Trophoblast cell (in vitro differentiated cells and primary cell): ENCODE measurements around the gene KRT8.
"Not testable (repeated sequence)": the region's sequence is repeated elsewhere in the genome, so short reads cannot be mapped to it uniquely, and the experiment has no call there.

Source experiments
- DNase-seq, 2 donors: peaks; one replicate each; pipeline ENCODE4 v3.0.0-alpha.2; 2016
- H2AFZ ChIP-seq: 2 replicates; pipeline ENCODE4 v1.6.1; 2013; ENCODE audit warnings: low read length, moderate library complexity, mild to moderate bottlenecking; ENCODE audit not compliant: insufficient read depth, poor library complexity
- H2AK5ac ChIP-seq: 2 replicates; pipeline ENCODE4 v1.6.1; 2013; ENCODE audit warnings: mild to moderate bottlenecking, low read length
- H2BK120ac ChIP-seq: 2 replicates; pipeline ENCODE4 v1.6.1; 2013; ENCODE audit warnings: low read length, mild to moderate bottlenecking, moderate library complexity; ENCODE audit not compliant: insufficient read depth, poor library complexity
- H2BK12ac ChIP-seq: 2 replicates; pipeline ENCODE4 v1.6.1; 2013; ENCODE audit warnings: mild to moderate bottlenecking, low read length, moderate library complexity
- H2BK5ac ChIP-seq: 2 replicates; pipeline ENCODE4 v1.6.1; 2013; ENCODE audit warnings: low read length, low read depth, moderate library complexity, mild to moderate bottlenecking; ENCODE audit not compliant: poor library complexity
- H3K14ac ChIP-seq: 2 replicates; pipeline ENCODE4 v1.6.1; 2013; ENCODE audit warnings: mild to moderate bottlenecking, low read length
- H3K18ac ChIP-seq: 2 replicates; pipeline ENCODE4 v1.6.1; 2013; ENCODE audit warnings: mild to moderate bottlenecking, low read length
- H3K23ac ChIP-seq: 2 replicates; pipeline ENCODE4 v1.6.1; 2013; ENCODE audit warnings: low read length
- H3K27ac ChIP-seq: 2 replicates; pipeline ENCODE4 v1.5.1; 2013; ENCODE audit warnings: low read depth, mild to moderate bottlenecking, inconsistent platforms, low read length, moderate library complexity
- H3K27me3 ChIP-seq: 2 replicates; pipeline ENCODE4 v1.6.1; 2013; ENCODE audit warnings: inconsistent platforms, mild to moderate bottlenecking, low read length, moderate library complexity; ENCODE audit not compliant: insufficient read depth
- H3K36me3 ChIP-seq, 2 experiments: 1 replicate in 1 of 2; 2 replicates in 1 of 2; pipeline ENCODE4 v1.6.1; 2013; ENCODE audit warnings: low read length in 2 of 2, mild to moderate bottlenecking in 2 of 2, moderate library complexity in 1 of 2; ENCODE audit not compliant: insufficient read depth in 2 of 2, control insufficient read depth in 1 of 2
- H3K4ac ChIP-seq: 2 replicates; pipeline ENCODE4 v1.6.1; 2013; ENCODE audit warnings: low read depth, mild to moderate bottlenecking, low read length, moderate library complexity
- H3K4me1 ChIP-seq, 2 experiments: 1 replicate in 1 of 2; 2 replicates in 1 of 2; pipeline ENCODE4 v1.6.1; 2013; ENCODE audit warnings: low read length in 2 of 2, mild to moderate bottlenecking in 2 of 2, moderate library complexity in 1 of 2; ENCODE audit not compliant: insufficient read depth in 2 of 2, control insufficient read depth in 1 of 2
- H3K4me2 ChIP-seq: 2 replicates; pipeline ENCODE4 v1.6.1; 2013; ENCODE audit warnings: inconsistent platforms, mild to moderate bottlenecking, low read length, moderate library complexity
- H3K4me3 ChIP-seq: 2 replicates; pipeline ENCODE4 v1.5.1; 2013; ENCODE audit warnings: mild to moderate bottlenecking, low read depth, low read length, inconsistent platforms
- H3K79me1 ChIP-seq: one replicate; pipeline ENCODE4 v1.6.1; 2013; ENCODE audit warnings: low read length
- H3K79me2 ChIP-seq: 2 replicates; pipeline ENCODE4 v1.6.1; 2013; ENCODE audit warnings: low read length, mild to moderate bottlenecking; ENCODE audit not compliant: control insufficient read depth, insufficient read depth, poor library complexity
- H3K9ac ChIP-seq: 2 replicates; pipeline ENCODE4 v1.6.1; 2013; ENCODE audit warnings: mild to moderate bottlenecking, low read length
- H3K9me3 ChIP-seq: 2 replicates; pipeline ENCODE4 v1.6.1; 2013; ENCODE audit warnings: low read depth, mild to moderate bottlenecking, control low read depth, inconsistent platforms, low read length; ENCODE audit not compliant: insufficient read depth
- H4K12ac ChIP-seq: 2 replicates; pipeline ENCODE4 v1.6.1; 2013; ENCODE audit warnings: low read depth, mild to moderate bottlenecking, low read length, moderate library complexity
- H4K8ac ChIP-seq: 2 replicates; pipeline ENCODE4 v1.6.1; 2013; ENCODE audit warnings: low read depth, mild to moderate bottlenecking, low read length, moderate library complexity
- H4K91ac ChIP-seq: one replicate; pipeline ENCODE4 v1.6.1; 2013; ENCODE audit warnings: low read depth, mild to moderate bottlenecking, low read length, moderate library complexity
- WGBS: extraction: QIAGEN DNeasy Blood & Tissue Kit; methylation state at CpG from one replicate; pipeline ENCODE4 v1.1.7; 2013; ENCODE audit warnings: missing lambda C conversion rate; ENCODE audit not compliant: insufficient read length, insufficient coverage; ENCODE audit errors: extremely low coverage; 5-methylcytosine and 5-hydroxymethylcytosine counted together

KRT8 gene

GRCh38 chr12:52856077-52856476 lies 48.8 kb downstream of the KRT8 start:
- H3K9ac ChIP-seq, H3K4me2 ChIP-seq, H3K79me2 ChIP-seq, H3K27me3 ChIP-seq, H2BK5ac ChIP-seq, H3K4me3 ChIP-seq, H3K18ac ChIP-seq, H3K14ac ChIP-seq, H4K91ac ChIP-seq, H2BK12ac ChIP-seq, H3K9me3 ChIP-seq, H2AFZ ChIP-seq, H3K36me3 ChIP-seq, H4K12ac ChIP-seq, H3K27ac ChIP-seq, H2BK120ac ChIP-seq, H4K8ac ChIP-seq, H3K4me1 ChIP-seq, H3K79me1 ChIP-seq, H2AK5ac ChIP-seq, H3K23ac ChIP-seq, H3K4ac ChIP-seq, DNase-seq: not testable (repeated sequence)
- no CpG with 5 or more reads among the region's 2 CpGs for WGBS

DNA sequence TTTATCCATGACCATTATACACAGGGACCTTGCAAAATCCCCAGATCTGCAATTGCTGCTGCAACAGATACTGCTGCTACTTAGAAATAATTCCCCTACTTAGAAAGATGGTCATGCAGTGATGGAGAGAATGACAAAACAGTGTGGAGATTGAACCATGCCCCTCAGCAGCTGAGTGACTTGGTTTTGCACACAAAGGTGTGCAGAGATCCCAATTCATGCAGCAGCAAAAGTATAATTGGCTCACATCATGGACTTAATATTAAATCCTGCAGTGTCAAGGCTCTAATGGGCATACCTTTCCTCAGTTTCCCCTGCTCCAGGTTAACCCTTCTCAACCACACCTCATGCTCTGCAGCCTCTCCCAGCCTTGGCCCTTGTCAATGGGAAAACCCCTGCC lies 53.1 kb downstream of the KRT8 start:
- Histone ChIP-seq H2BK5ac (no peak overlapping the region), H3K36me3 (no peaks in the 10 kb centered on the region), H3K9ac (no peak overlapping the region), H2BK120ac (no peak overlapping the region), H3K18ac (no peak overlapping the region), H2BK12ac (no peak overlapping the region), H3K27ac (no peak overlapping the region), H2AFZ (no peak overlapping the region), H3K79me2 (no peaks in the 10 kb centered on the region), H3K4me2 (no peak overlapping the region), H4K8ac (no peak overlapping the region), H3K4me1 (peaks cover 4 to 6% of the 10 kb centered on the region in 2 experiments), H3K27me3 (no peaks in the 10 kb centered on the region), H3K14ac (no peak overlapping the region), H3K79me1 (no peaks in the 10 kb centered on the region), H4K91ac (no peak overlapping the region), H3K23ac (no peak overlapping the region), H4K12ac (no peak overlapping the region), H3K4ac (no peak overlapping the region), H3K9me3 (no peaks in the 10 kb centered on the region), H2AK5ac (no peak overlapping the region), H3K4me3 (no peak overlapping the region)
- no peak for DNase-seq

DNA sequence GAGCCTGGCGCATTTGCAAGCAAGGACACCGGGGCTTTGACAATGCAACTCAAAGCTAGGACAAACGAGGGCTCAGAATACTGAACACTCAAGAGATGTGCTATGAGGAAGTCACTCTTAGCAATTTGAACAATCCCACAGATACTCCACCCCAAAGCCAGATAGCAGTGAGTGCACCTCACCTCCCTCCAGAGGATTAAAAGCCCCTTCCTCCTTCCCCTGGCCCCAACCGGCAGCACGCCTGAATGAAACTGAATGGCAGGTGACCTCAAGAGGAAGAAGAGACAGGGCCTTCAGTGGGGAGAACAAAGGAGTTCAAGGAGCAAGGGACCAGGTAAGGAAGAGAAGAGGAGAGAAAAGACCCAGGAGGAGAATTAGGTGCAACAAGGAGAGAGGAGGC lies 54.2 kb downstream of the KRT8 start:
- no peak overlapping the region for H4K12ac ChIP-seq
- no peak overlapping the region for H2BK120ac ChIP-seq
- no peaks in the 10 kb centered on the region for H3K79me2 ChIP-seq
- H3K9me3 ChIP-seq, result no peaks in the 10 kb centered on the region
- H3K4ac ChIP-seq, result no peak overlapping the region
- no peak overlapping the region for H3K4me3 ChIP-seq
- no peak overlapping the region for H3K14ac ChIP-seq
- no peak overlapping the region for H3K9ac ChIP-seq
- H3K4me2 ChIP-seq, result no peak overlapping the region
- no peak for DNase-seq
- H4K91ac ChIP-seq, result no peak overlapping the region
- no peak overlapping the region for H3K23ac ChIP-seq
- no peaks in the 10 kb centered on the region for H3K79me1 ChIP-seq
- no peak overlapping the region for H4K8ac ChIP-seq
- peaks cover 4 to 6% of the 10 kb centered on the region in 2 experiments for H3K4me1 ChIP-seq
- H2AK5ac ChIP-seq, result no peak overlapping the region
- no CpG with 5 or more reads among the region's 5 CpGs for WGBS
- H2BK12ac ChIP-seq, result no peak overlapping the region
- H3K18ac ChIP-seq, result no peak overlapping the region
- H3K27me3 ChIP-seq, result no peaks in the 10 kb centered on the region
- H3K36me3 ChIP-seq, result no peaks in the 10 kb centered on the region
- no peak overlapping the region for H2AFZ ChIP-seq
- H3K27ac ChIP-seq, result no peak overlapping the region
- H2BK5ac ChIP-seq, result no peak overlapping the region

- no peak overlapping the region for H3K14ac ChIP-seq
- no peak overlapping the region for H2AFZ ChIP-seq
- H3K4me3 ChIP-seq, result no peak overlapping the region
- H3K79me2 ChIP-seq, result no peaks in the 10 kb centered on the region
- H2BK120ac ChIP-seq, result no peak overlapping the region
- no peak overlapping the region for H2BK12ac ChIP-seq
- no peaks in the 10 kb centered on the region for H3K27me3 ChIP-seq
- H3K4ac ChIP-seq, result no peak overlapping the region
- no peak overlapping the region for H3K9ac ChIP-seq
- H3K18ac ChIP-seq, result no peak overlapping the region
- WGBS, result no CpG with 5 or more reads among the region's 6 CpGs
- no peak overlapping the region for H3K23ac ChIP-seq
- H4K8ac ChIP-seq, result no peak overlapping the region
- H2AK5ac ChIP-seq, result no peak overlapping the region
- H4K12ac ChIP-seq, result no peak overlapping the region
- no peak for DNase-seq
- H2BK5ac ChIP-seq, result no peak overlapping the region
- no peak overlapping the region for H4K91ac ChIP-seq
- no peaks in the 10 kb centered on the region for H3K36me3 ChIP-seq
- H3K4me1 ChIP-seq, result peaks cover 4 to 6% of the 10 kb centered on the region in 2 experiments
- no peak overlapping the region for H3K27ac ChIP-seq
- H3K9me3 ChIP-seq, result peaks cover 1% of the 10 kb centered on the region
- no peak overlapping the region for H3K4me2 ChIP-seq
- H3K79me1 ChIP-seq, result no peaks in the 10 kb centered on the region
Observed at GRCh38 chr12:52849511-52849910, 55.4 kb downstream of the KRT8 start.
